COLO668 (cell line): ENCODE measurements around the gene ZNF462.

Source experiments
- DNase-seq: peaks from one replicate; lab custom pipeline; 2025; ENCODE audit not compliant: unreplicated experiment; lab: John Stamatoyannopoulos, UW

The ZNF462 gene

DNA sequence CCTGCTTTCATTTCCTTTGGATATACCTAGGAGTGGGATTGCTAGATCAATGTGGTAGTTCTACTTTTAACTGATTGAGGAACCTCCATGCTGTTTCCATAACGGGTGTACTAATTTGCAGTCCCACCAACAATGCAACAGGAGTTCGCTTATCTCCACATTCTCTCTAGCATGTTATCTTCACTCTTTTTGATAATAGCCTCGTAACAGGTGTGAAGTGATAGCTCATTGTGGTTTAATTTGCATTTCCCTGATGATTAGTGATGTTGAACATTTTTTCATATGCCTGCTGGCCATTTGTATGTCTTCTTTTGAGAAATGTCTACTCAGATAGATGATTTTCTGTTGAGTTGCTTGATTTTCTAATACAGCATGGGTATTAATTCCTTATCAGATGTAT, 142.2 kb downstream of the ZNF462 start:
- DNase-seq = no peak

DNA sequence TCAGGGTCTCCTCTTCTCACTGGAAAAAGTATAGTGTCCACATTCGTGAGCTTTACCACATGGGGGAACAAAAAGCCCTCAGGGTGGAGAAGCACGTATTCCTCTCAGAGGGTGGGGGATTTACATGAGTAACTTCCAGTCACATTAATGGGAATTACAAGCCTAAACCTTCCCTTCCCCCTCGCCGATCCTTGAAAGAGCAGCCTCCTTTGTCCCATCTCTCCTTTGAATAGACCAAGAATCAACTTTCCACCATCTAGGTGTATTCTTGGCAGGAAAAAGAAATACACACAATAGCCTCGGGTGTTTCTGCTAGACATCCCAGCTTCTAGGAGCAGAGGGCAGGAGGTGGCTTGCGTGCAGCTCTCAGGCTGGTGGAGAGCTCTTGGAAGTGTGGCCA, 144.4 kb downstream of the ZNF462 start:
- no peak for DNase-seq

DNA sequence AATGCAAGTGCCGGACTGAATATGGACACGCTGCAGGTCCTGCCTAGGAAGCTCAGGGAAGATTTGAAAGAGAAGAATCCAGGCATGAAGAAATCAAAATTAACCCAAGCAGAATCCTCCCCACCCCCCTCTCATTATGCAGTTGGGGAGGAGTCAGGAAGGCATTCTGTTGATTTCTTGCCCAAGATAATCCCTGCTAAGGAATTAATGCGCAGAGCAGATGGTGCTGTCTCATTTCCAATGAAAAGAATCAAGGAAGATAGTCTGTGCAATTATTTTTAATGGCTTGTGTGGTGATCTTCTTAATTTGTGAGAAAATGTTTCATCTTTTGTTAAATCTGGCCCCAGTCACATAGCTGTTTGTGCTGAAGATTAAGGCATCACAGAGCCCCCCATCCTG, 145.0 kb downstream of the ZNF462 start:
- no peak for DNase-seq

DNA sequence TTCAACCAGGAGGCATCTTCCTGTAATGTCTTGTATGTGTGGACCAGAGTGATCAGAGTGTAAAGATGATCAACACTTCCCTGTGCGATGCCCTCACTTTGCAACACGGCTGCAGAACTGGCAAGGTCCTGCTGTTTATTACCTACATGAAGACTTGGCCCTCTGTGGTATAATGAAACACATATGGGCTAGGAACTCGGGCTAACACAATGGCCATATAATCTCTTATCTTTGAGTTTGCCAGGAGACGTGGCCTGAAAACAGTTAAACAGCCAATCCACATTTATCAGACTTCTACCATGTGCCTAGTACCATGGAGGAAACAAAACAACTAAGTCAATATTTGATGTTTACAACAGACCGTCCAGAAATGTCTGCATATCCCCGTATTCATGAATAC, 145.5 kb downstream of the ZNF462 start:
- DNase-seq = no peak

DNA sequence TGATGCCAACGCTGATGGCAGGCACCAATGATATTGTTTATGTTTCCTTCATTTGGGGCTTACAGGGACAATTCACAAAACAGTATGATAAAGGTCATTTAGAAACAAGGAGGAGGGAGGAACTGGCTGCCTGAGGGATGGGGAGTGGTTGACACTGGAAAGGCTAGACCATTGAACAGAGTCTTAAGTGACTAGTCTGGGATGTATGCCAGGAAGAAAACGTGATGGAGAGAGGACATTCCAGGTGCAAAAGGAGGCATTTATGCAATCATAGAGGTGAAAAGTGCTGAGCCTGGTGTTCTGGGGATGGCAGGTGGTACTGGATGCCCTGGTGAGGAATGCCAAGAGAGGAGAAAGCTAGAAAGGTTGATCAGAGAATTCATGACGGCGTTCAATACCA, 153.4 kb downstream of the ZNF462 start:
- no peak for DNase-seq

DNA sequence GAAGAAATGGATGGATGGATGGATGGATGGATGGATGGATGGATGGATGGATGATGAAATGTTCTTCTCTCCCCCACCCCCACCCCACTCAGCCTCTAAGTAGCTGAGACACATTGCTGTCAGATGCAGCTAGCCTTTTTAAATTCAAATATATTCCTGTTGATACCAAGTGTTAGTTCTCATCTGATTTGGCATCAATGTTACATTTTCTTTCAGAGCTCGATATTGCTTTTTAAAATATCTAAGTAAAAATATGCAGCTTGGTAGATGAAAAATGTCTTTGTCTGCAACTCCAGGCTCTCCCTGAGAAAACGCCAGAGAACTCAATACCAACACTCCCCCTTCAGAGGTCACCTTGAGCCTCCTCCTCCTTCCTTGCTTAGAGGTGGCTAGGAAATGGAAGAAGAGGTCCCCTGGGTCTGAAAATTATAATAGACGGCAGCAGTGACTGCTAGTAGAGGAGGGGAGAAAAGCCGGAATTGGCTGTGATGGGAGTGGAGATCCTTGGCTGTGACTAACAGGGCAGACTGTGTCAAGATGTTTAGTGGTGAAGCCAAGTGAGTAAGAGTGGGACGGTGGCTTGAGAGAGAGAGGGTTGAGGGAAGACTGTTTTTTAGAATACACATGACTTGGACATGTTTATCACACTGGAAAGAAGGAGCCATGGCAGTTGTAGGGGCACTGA, 156.0 kb downstream of the ZNF462 start:
- no peak for DNase-seq

DNA sequence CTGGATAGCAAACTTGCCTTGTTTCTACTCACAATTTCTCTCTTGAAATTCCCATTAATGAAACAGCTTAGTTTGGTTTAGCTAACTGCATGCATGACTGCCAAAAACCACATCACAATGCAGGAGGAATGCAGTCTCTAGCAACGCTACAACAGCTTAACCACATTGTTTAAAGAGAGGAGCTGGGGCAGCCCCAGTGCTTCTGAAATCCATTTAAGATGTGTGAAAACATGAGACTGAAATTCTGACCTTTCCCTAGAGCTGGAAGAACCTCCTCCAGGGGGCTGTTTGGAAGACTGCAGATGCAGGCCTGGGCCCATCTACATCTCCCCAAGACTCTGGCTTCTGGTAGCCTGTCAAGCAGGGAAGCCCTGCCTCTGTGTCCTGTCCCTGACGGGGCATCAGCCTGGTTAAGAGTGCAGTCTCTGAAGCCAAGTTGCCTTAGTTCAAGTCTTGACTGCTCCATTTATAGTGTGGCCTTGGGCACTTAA, 157.1 kb downstream of the ZNF462 start:
- DNase-seq = peak; percentile 33

DNA sequence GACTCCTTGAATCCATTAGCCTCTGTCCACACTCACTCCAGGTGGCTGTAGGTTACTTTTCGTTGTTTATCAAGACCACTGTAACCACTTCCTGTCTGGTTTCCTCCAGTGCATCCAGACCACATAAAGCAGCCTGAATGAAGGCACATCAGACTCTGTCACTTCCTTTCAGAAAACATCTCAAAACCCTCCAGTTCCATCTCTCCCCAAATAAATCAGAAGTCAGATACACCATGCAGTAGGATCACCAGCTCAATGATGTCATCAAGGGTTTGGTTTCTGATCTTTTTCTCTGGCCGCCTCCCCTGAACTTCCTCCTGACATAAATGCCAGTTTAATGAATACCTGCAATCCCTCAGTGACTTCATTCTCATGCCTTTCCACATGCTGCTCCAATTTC, 161.2 kb downstream of the ZNF462 start:
- no peak for DNase-seq

DNA sequence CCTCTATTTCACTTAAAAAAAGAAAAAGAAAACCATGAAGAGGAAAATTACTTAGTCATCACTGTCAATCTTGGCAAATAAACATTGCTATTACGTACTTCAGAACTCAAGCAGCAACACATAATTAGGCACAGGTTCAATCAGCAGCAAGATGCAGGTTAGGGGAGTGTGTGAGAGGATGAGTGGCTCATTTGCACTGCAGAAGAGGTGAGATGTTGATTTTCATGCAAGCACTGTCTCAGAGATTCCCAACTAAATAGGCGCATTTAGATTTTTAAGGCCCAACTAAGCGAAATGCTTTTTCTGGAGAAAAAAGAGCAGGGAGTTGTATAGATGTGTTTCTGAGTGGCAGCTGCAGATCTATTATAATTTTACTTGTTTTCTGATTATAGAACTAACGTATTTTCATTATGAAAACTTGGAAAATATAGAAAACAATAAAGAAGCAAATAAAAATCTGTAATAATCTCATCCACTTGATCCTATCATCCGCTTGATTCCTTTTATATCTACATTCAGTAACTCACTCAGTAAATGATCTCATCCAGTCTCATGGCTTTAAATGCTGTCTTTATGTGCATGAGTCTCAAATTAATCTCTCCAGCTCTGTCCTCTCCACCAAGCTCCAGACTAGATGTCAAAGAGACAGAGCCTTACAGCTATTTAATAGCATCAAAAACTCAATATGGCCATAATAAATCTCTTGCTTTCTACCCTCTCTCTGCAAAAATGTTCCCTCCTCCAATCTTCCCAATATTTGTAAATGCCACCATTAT, 162.5 kb downstream of the ZNF462 start:
- no peak for DNase-seq

DNA sequence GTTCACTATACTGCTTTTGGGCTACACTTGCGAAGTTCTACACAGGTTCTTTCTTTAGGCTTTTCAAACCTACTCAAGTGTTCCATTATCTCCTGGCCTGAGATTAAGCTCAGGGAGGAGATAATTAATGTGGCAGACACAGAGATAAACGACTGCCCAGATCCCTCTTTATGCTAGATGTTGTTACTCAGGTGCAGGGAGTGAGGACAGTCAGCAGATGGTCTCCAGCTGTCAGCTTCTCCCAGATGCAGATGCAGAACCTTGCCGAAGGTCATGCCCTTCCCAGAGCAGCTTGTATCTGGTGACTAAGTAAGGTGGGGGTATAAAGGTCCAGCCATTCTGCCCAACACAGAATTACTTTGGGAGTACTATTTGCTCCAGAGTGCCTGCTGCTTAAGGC, 166.2 kb downstream of the ZNF462 start:
- no peak for DNase-seq

DNA sequence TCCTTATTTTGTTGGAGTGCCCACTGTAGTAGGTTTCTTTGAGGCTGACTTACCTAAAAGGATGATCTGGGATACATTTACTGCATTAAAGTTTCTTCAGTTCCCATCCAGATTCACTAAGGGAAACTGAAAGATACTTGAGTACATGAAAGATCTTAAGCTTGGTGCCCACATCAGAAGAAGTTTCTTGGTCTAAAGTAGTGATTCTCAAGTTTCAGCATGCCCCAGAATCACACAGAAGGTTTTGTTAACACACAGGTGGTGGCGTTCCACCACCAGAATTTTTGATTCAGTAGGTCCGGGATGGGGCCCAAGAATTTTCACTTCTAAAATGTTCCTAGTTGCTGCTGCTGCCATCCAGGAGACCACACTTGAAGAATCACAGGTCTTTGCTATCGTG, 171.0 kb downstream of the ZNF462 start:
- no peak for DNase-seq

DNA sequence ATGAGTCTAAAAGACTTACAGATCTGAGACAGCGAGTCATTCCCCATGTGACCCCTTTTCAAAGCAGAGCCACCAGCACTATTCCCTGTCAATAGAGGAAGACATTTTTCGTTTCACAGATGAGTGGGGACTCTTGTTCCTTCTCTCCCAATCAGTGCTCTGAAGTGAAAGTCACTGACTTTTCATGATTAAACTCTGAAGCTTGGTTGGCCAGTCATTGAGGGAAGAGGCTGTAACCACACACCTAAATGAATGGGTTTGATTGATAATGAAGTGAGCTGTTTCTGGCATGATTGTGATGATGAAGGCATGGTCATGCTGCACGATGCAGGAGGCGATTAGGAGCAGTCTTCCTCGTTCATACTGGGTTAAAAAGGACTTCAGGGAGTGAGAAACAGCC, 171.9 kb downstream of the ZNF462 start:
- DNase-seq = no peak

DNA sequence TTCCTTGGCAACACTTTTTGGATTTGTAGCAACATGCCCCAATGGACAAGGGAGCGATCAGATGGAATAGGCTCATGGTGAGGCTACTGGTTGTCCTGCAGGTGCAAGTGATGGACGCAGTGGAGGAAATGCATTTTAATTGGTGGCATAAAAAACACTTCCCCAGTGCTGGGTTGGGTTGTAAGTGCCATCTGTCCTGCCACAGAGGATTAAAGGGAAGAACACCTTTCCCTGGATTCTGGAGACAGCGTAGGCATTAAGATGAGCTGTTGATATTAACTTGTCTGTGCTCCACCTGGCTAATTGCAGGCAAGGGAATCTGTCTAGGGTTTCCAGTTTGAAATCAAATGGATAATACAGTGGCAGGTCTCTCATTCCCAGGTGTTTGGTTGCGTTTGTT, 173.4 kb downstream of the ZNF462 start:
- DNase-seq = peak; percentile 11

DNA sequence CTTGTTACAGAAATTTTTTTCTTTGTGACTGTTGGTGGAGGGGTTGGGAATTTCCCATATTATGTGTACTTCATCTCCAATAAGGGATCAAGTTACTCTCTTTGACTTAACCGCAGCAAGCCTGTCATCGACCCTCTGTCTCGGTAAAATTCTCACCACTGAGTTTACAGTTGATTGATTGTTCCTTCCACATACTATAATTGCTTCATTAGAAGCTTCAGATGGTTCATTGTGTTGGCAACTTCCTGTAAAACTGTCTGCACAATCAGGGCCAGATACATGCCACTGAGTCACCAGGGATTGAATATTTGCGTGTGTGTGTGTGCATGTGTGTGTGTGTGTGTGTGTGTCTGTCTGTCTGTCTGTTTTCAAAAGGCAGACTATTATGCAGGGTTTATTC, 176.6 kb downstream of the ZNF462 start:
- peak; percentile 51 for DNase-seq

DNA sequence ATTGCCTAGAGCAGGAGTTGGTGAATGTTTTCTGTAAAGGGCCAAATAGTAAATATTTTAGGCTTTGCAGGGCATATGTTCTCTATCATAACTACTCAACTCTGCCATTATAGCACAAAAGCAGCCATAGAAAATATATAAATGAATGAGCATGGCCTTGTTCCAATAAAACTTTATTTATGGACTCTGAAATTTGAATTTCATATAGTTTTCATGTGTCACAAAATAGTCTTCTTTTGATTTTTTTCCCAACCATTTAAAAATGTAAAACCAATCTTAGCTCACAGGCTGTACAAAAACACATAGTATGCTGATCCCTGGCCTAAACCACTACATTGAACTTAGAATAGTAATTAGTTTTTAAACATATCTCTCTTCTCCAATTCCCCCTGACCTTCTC, 179.6 kb downstream of the ZNF462 start:
- no peak for DNase-seq

DNA sequence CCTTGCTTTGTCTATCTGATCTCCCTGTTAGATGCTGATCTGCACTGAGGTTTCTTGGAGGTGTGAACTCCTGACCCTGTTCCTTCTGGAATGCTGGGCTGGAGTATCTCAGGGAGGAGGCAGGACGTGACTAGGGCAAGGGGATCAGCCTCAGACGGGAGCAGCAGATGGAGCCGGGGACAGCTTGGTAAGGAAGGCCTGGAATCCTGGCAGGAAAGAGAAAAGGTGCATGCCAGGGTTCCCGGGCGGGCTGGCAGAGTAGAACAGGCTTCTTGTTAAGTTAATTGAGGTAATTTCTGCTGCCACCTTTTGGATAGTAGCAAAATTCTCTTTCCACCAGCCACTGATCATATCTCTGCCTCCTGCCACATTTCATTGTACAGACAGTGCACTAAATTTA, 180.9 kb downstream of the ZNF462 start:
- no peak for DNase-seq

DNA sequence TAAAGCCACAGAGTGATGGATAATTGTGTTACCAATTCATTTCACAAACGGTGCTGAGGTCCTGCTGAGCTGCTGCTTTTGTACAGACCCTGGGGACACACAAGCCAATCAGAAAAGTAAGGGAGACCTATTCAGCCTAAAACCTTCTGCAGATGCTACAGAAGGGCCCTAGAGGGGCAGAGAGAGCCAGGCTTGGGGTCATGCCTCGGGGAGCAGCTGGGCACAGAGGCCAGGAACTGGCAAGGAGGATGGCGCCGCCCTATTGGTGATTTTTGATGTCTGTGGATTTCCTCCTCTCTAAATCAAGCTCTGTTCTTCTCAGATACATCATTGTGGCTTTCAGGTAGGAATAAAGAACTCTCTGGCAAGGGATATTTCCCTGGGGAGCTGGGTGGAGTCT, 181.9 kb downstream of the ZNF462 start:
- DNase-seq = peak; percentile 27

DNA sequence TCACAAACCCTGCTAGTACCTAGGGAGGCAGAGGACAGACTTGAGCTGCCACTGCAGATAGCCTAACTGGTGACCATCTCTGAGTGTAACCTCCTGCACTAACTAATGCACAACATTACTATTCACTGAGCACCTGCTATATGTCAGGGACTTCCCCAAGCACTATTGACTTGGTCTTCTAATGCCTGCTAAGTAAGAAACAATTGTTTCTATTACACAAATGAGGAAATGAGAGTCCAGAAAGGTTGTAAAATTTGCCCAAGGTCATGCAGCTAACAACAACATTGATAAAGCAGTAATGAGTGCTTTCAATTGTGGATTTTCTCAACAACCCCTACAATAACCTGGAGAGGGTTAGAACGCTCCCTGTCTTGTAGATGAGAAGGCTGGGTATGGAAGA, 183.7 kb downstream of the ZNF462 start:
- DNase-seq = no peak

DNA sequence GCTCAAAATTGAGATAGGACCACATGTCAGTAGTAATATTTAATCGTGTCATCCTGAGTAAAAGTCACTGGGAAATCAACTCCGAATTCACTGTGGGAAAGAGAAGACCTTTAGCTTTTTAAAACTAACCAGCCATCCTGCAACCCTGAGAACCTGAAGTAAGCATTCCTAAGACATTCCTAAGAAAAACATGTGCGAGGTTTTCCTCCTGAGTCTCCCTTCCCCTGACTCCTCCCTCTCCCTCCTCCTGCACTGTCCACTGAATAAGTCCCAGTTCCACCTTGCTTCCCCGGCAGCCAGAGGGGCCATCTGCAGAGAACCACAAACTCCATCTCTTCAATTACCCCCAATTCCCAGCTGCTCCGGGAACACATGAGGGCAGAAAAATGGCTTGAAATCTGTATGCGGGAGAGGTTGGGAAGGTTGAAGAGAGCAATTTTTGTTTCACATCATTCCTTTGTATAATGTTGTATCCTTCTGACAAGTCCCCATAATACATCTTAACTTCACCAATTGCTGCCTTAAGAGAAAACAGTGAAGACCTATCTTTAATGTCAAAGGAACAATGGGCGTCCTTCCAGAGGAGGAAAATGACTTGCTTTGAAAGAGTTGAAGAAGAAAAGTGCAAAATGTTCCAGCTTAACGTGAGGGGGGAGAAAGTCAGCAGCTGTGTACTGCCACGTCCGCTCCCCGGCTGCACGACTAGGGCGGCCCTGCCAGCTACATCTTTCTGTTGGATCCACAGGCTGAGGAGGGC, 186.3 kb downstream of the ZNF462 start:
- DNase-seq = no peak

DNA sequence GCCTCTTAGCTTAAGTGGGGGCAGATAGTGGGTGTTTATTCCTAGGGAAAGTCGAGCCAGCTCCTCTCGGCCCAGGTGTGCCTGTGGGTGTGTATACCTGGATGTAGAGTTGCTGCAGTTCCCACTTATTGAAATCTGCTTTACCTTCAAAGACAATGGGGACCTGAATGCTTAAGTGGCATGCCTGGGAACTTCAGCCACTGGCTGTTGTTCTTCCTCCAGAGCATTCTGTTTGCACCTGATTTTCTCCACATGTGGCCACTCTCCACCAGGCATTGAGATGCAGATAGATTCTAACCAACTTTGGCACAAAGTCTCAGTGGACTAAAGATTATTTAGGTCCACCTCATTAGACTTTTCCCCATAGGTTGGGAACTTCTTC, 186.8 kb downstream of the ZNF462 start:
- DNase-seq = no peak

DNA sequence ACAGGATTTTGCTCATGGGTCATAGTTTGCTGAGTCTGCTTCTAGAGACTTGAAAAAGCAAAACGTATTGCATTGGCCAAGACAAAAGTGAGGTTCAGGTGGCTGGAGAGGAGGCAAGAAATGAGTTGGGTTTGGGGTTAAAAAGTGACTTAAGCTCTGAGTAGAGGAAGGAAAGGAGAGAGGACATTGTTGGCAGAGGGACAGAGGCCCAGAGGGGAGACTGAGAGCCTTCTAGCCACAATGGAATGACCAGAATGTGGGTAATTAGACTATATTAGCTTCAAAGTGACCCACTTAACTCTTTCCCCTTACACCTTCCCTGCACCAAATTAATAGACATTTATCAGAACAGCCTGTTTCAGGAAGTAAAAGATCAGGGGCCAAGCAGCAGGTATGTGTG, 188.4 kb downstream of the ZNF462 start:
- no peak for DNase-seq

DNA sequence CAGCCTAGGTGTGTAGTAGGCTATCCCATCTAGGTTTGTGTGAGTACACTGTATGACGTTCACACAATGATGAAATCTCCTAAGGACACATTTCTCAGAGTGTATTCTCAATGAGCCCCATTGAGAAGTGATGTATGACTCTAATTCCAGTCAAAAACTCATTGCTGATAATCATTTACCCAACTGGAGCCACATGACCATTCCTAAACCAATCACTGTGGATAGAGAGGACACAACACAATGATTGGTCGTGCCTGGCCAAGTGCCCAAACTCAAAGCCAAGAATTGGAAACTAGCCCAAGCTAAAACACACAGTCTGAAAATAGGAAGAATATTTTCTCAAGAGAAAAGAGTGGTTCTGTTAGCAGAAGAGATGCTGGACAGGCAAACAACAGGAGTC, 191.2 kb downstream of the ZNF462 start:
- no peak for DNase-seq
